HFFc6 (cell line): ENCODE results near the gene GABBR2. TPM values are rescaled to one million over a fixed set of nuclear protein-coding genes. Genes with fewer than 3 reads are reported as not detected.

ENCODE experiments used
- DNase-seq: peaks from one replicate; pipeline ENCODE4 v3.0.0-alpha.2; 2018
- H3K27ac Mint-ChIP-seq: 2 replicates; pipeline ENCODE4 v1.8.0; 2020; ENCODE audit warnings: mild to moderate bottlenecking, mixed read lengths
- H3K27me3 Mint-ChIP-seq: 2 replicates; pipeline ENCODE4 v1.8.0; 2021; ENCODE audit warnings: mild to moderate bottlenecking, moderate library complexity, mixed read lengths; ENCODE audit not compliant: insufficient read depth
- H3K36me3 Mint-ChIP-seq: 2 replicates; pipeline ENCODE4 v1.8.0; 2021; ENCODE audit warnings: low read depth, mixed read lengths
- H3K4me1 Mint-ChIP-seq: 2 replicates; pipeline ENCODE4 v1.8.0; 2020; ENCODE audit warnings: low read depth, mixed read lengths
- H3K4me3 Mint-ChIP-seq: 2 replicates; pipeline ENCODE4 v1.8.0; 2020; ENCODE audit warnings: mild to moderate bottlenecking, moderate library complexity, mixed read lengths
- H3K9me3 Mint-ChIP-seq: 2 replicates; pipeline ENCODE4 v1.8.0; 2020; ENCODE audit warnings: mild to moderate bottlenecking, mixed read lengths
- CTCF ChIP-seq: fragments of 200-600 bp; sonication (generic); IDR thresholded peaks from 2 replicates; pipeline ENCODE4 v1.5.0; 2021; ENCODE audit warnings: antibody characterized with exemption, mild to moderate bottlenecking
- total RNA-seq, 6 experiments: library from RNA; stranded (reverse); fragmentation: NEBNext Ultra II Directional; extraction: Animal tissue kit (Norgen Biotek cat#: 25700); gene quantifications; 2 replicates in 1 of 6; 3 replicates in 5 of 6; pipeline ENCODE4 v1.2.3, GENCODE V29; 2021

GABBR2 gene
- total RNA-seq, 6 experiments from 2014 or later: 3.1 to 9.3 (median 7.6) TPM

DNA sequence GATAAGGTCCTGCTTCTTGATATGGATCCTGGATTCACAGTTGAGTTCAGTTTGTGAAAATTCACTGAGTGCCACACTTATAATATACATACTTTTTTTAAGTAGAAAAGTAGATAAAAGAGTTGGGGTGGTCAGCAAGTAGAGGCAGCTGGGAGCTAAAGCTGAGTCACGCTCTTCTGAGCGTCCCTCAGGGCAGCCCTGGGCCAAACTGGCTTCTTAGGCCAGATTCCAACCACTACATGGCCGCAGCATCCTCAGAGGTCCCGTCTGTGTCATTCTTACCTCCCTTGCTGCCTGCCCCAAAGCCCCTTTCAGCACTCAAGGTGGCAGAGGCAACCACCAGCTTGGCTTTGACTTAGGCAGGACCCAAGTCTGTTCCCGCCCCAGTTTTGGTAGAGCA lies 329.9 kb downstream of the GABBR2 start:
- Mint-ChIP-seq H3K27ac (peak overlapping the region; percentile 49; the same call in 1 of the 2 replicates), H3K9me3 (no peaks in the 10 kb centered on the region), H3K36me3 (no peaks in the 10 kb centered on the region), H3K4me1 (peaks cover 64% of the 10 kb centered on the region), H3K27me3 (no peaks in the 10 kb centered on the region; the same call in 1 of the 2 replicates), H3K4me3 (no peak overlapping the region)
- no peak for TF ChIP-seq CTCF
- no peak for DNase-seq

DNA sequence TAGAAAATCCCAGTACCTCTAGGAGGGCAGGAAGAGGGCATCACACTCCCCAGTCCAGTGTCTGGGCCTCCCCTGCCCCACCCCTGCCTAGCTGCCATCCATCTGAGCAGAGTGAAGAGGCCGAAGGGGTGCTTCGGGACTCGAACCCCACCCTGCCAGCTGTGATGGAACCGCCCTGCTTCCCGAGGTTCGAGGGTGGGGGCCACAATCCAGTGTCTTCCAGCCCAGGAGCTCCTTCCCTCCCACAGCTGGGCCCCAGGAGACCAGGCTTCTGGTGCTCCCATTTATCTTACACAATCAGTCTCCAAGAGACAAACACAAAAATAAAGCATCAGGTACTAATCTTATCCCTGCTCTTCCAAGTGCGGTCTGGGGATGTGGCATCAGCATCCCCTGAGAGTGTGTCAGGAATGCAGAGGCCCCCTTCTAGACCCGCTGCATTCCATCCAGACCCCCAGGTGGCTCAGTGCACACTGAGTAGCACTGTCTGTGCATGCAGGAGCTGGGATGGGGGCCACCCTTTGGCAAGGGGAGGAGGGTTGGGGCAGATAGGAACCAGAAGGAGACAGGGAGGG lies 330.4 kb downstream of the GABBR2 start:
- Mint-ChIP-seq H3K27me3 (no peaks in the 10 kb centered on the region; the same call in 1 of the 2 replicates), H3K36me3 (no peaks in the 10 kb centered on the region), H3K4me1 (peaks cover 69% of the 10 kb centered on the region), H3K27ac (peak overlapping the region; percentile 49; the same call in 1 of the 2 replicates), H3K4me3 (no peak overlapping the region), H3K9me3 (no peaks in the 10 kb centered on the region)
- no peak for DNase-seq
- TF ChIP-seq CTCF: no peak

DNA sequence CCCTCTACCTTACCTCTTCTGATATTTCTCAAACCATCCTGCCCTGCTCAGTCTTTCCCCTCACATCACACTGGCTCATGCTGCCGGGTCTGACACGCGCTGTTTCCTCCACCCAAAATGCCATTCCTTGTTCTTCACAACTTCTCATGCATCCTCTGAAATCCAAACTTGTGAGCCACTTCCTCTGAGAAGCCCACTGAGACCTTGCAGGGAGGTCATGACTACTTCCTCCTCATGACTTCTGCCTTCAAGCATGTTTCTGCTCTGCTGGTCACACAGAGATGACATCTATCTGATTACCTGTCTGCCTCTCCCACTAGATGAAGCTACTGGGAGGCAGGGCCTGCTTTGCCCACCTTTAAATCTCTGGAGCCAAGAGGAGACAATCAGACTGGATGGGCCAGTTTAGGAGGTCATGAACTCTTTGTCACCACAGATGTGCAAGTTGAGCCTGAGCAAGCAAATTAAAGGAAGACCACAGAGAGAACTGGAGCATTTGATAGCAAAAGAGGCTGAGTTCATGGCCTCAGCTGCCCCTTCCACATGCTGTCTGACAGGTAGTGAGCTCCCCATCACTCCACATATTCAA lies 333.5 kb downstream of the GABBR2 start:
- peak; percentile 87 for DNase-seq
- Mint-ChIP-seq H3K27ac (peak overlapping the region; percentile 98), H3K36me3 (no peaks in the 10 kb centered on the region), H3K9me3 (no peaks in the 10 kb centered on the region), H3K27me3 (no peaks in the 10 kb centered on the region; the same call in 1 of the 2 replicates), H3K4me3 (peak overlapping the region; percentile 82), H3K4me1 (peaks cover 73% of the 10 kb centered on the region)
- TF ChIP-seq CTCF: no peak

DNA sequence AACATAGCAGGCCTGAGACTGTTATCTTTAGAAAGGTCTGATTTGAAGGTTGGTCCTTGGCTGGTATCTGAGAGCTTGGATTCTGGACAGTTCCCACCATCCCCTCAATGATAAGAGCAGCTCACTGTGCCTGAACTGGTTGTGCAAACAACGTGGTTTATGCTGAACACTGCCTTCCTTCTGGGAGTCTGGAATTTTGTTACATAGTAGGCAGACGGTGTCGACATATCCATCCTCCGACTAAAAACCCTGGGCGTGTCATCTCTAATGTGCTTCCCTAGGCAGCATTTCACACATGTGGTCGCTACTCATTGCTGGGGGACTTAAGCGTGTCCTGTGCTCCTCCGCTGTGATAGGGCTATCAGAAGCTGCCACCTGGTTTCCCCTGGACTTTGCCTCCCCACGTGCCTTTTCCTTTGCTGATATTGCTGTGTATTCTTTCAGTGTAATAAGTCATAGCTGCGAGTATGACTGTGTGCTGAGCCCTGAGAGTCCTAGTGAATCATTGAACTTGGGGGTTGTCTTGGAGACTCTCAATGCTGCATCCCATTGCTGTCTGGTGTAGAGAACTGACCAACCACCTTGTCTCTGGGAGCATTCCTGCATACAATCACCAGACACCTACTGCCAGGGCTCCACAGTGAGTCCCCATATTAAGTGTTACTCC lies 334.2 kb downstream of the GABBR2 start:
- H3K4me1 Mint-ChIP-seq: peaks cover 65% of the 10 kb centered on the region
- no peaks in the 10 kb centered on the region for H3K9me3 Mint-ChIP-seq
- TF ChIP-seq CTCF: no peak
- H3K4me3 Mint-ChIP-seq: peak overlapping the region; percentile 82
- no peaks in the 10 kb centered on the region for H3K36me3 Mint-ChIP-seq
- peak; percentile 98 for DNase-seq
- no peaks in the 10 kb centered on the region; the same call in 1 of the 2 replicates for H3K27me3 Mint-ChIP-seq
- H3K27ac Mint-ChIP-seq: peak overlapping the region; percentile 98

DNA sequence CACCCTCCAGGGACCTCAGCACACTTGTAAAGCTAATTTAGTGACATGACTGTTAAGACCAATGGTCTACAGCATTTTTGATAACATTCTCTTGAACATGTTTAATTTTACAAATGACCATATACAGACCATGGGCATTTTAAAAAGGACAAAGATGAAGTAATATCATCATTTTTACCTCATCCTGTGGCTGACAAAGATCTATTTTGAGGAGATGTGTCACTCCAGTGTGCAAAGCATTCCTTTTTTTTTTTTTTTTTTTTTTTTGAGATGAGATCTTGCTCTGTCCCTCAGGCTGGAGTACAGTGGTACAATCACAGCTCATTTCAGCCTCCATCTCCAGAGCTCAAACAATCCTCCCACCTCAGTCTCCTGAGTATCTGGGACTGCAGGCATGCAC lies 335.1 kb downstream of the GABBR2 start:
- Mint-ChIP-seq H3K9me3 (no peaks in the 10 kb centered on the region), H3K4me3 (peak overlapping the region; percentile 82; the same call in 1 of the 2 replicates), H3K36me3 (no peaks in the 10 kb centered on the region), H3K4me1 (peaks cover 56% of the 10 kb centered on the region), H3K27ac (peak overlapping the region; percentile 98), H3K27me3 (no peaks in the 10 kb centered on the region; the same call in 1 of the 2 replicates)
- TF ChIP-seq CTCF: no peak
- DNase-seq: peak; percentile 59
